ENCODE data around the gene KCNH2.
"Not testable (repeated sequence)": the region's sequence is repeated elsewhere in the genome, so short reads cannot be mapped to it uniquely, and the experiment has no call there.

KCNH2 gene

GRCh38 chr7:150931199-150931869, 46.8 kb downstream of the KCNH2 start:
- DNase-seq: no peak

GRCh38 chr7:150928541-150928940, 49.6 kb downstream of the KCNH2 start:
- no peak for DNase-seq

GRCh38 chr7:150927956-150928344, 50.2 kb downstream of the KCNH2 start:
- DNase-seq: peak; percentile 12

- DNase-seq: no peak
Observed at GRCh38 chr7:150927157-150927955, 50.8 kb downstream of the KCNH2 start.

GRCh38 chr7:150926066-150926465, 52.1 kb downstream of the KCNH2 start:
- DNase-seq: no peak

GRCh38 chr7:150924369-150924781, 53.7 kb downstream of the KCNH2 start:
- DNase-seq: no peak

GRCh38 chr7:150923802-150924201, 54.3 kb downstream of the KCNH2 start:
- no peak for DNase-seq

GRCh38 chr7:150923196-150923595, 54.9 kb downstream of the KCNH2 start:
- DNase-seq: no peak

GRCh38 chr7:150919160-150919559, 59.0 kb downstream of the KCNH2 start:
- no peak for DNase-seq

GRCh38 chr7:150918378-150918777, 59.7 kb downstream of the KCNH2 start:
- no peak for DNase-seq

- no peak for DNase-seq
Observed at GRCh38 chr7:150917969-150918368, 60.2 kb downstream of the KCNH2 start.

GRCh38 chr7:150916670-150917069, 61.5 kb downstream of the KCNH2 start:
- DNase-seq: no peak

- no peak for DNase-seq
Observed at GRCh38 chr7:150914966-150915365, 63.2 kb downstream of the KCNH2 start.

- no peak for DNase-seq
Observed at GRCh38 chr7:150914196-150914595, 63.9 kb downstream of the KCNH2 start.

GRCh38 chr7:150912427-150912826, 65.7 kb downstream of the KCNH2 start:
- DNase-seq: no peak

GRCh38 chr7:150911590-150912267, 66.4 kb downstream of the KCNH2 start:
- DNase-seq: no peak

- no peak for DNase-seq
Observed at GRCh38 chr7:150910996-150911422, 67.1 kb downstream of the KCNH2 start.

- DNase-seq: not testable (repeated sequence)
Observed at GRCh38 chr7:150910305-150910995, 67.7 kb downstream of the KCNH2 start.

- DNase-seq: no peak
Observed at GRCh38 chr7:150909200-150909995, 68.7 kb downstream of the KCNH2 start.

GRCh38 chr7:150908173-150908572, 69.9 kb downstream of the KCNH2 start:
- DNase-seq: no peak

GRCh38 chr7:150904011-150904909, 73.9 kb downstream of the KCNH2 start:
- DNase-seq: no peak

Measured in fibroblast of skin of right biceps (primary cell).